Tibial nerve (tissue), 4 donors: ENCODE measurements around the gene FCN1. TPM values are rescaled to one million over a fixed set of nuclear protein-coding genes. Genes with fewer than 3 reads are reported as not detected.

Experiments used
- DNase-seq, 2 donors: peaks; one replicate each; pipeline ENCODE4 v3.0.0-alpha.2; 2019; ENCODE audit warnings: low spot score in 2 of 2
- H3K27ac ChIP-seq, 4 donors: fragments of 200-600 bp; sonication (generic) in 3 of 4; one replicate each; pipeline ENCODE4 v1.5.1; 2017 to 2019; ENCODE audit warnings: mild to moderate bottlenecking in 1 of 4
- H3K27me3 ChIP-seq, 2 donors: fragments of 200-600 bp; sonication (generic) in 1 of 2; one replicate each; pipeline versions ENCODE4 v1.5.1 to v1.6.0; 2017 to 2019
- H3K36me3 ChIP-seq, 3 donors: fragments of 200-600 bp; sonication (generic); one replicate each; pipeline ENCODE4 v1.5.1; 2018 to 2019
- H3K4me1 ChIP-seq, 4 donors: fragments of 200-600 bp; sonication (generic) in 3 of 4; one replicate each; pipeline ENCODE4 v1.5.1; 2017 to 2019
- H3K4me3 ChIP-seq, 4 donors: fragments of 200-600 bp; sonication (generic) in 3 of 4; one replicate each; pipeline ENCODE4 v1.5.1; 2017 to 2019; ENCODE audit warnings: mild to moderate bottlenecking in 1 of 4, moderate library complexity in 1 of 4
- H3K9me3 ChIP-seq, 4 donors: fragments of 200-600 bp; sonication (generic) in 3 of 4; one replicate each; pipeline ENCODE4 v1.5.1; 2017 to 2019
- EP300 ChIP-seq, 2 donors: sonication (generic); formaldehyde crosslinking; IDR thresholded peaks; one replicate each; pipeline ENCODE4 v1.6.1; 2017; ENCODE audit warnings: antibody characterized with exemption in 2 of 2, mild to moderate bottlenecking in 1 of 2
- POLR2A ChIP-seq, 2 donors: fragments of 450-650 bp; IDR thresholded peaks; one replicate each; pipeline ENCODE4 v1.6.1; 2017; ENCODE audit warnings: antibody characterized with exemption in 2 of 2, mild to moderate bottlenecking in 2 of 2, moderate library complexity in 2 of 2
- WGBS, 2 donors: methylation state at CpG; one replicate each; pipeline ENCODE4 v1.1.5; 2018; 5-methylcytosine and 5-hydroxymethylcytosine counted together
- small RNA-seq: library from RNA; depleted of rRNA; stranded (forward); fragments of <200 nt; gene quantifications from one replicate; pipeline ENCODE3, GENCODE V24; 2016
- total RNA-seq, 4 donors: library from RNA; depleted of rRNA; stranded (reverse); fragments of >200 nt; gene quantifications; one replicate each; pipeline ENCODE4 v1.1.0, GENCODE V29; 2016
- TF ChIP-seq, protein P1 (sequence below), 5 experiments: fragments of 200-600 bp in 3 of 5; fragments of 450-650 bp in 2 of 5; sonication (generic) in 3 of 5; IDR thresholded peaks; one replicate each; pipeline ENCODE4 v1.5.1; 2016 to 2019; ENCODE audit warnings: antibody characterized with exemption in 5 of 5, mild to moderate bottlenecking in 3 of 5, moderate library complexity in 2 of 5

The FCN1 gene
- total RNA-seq, 4 donors from 2014 or later, result under 0.01 to 2.9 (median 0.96) TPM

DNA sequence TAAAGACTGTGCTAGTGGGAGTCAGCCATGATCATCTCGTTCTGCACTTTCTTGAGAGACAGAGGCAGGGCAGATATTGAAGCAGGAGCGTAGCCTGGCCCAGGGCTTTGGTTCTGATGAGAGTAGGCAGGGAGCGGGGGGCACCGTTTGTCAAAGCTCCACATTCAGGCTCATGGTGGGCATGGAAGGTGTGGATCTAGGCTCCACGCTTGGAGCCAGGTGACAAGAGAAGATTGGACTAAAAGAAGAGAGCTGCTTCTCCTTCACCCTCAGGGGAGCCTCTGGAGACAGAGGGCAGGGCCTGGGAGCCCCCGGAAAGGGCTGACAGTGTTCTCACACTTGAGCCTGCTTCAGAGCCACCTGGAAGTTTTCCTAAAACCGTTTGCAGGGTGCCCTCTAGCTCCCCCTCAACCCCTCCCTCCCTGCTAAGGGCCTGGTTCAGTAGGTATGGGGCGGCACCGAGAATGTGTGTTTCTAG, 61.8 kb downstream of the FCN1 start:
- WGBS, 2 donors, result 84 to 87% methylated on average over 9 of the region's 9 CpGs
- H3K27ac ChIP-seq, result no peak overlapping the region
- no peak overlapping the region for H3K4me3 ChIP-seq
- no peak for TF ChIP-seq POLR2A (IDR thresholded peaks at IDR 0.05)
- TF ChIP-seq, protein P1, sequence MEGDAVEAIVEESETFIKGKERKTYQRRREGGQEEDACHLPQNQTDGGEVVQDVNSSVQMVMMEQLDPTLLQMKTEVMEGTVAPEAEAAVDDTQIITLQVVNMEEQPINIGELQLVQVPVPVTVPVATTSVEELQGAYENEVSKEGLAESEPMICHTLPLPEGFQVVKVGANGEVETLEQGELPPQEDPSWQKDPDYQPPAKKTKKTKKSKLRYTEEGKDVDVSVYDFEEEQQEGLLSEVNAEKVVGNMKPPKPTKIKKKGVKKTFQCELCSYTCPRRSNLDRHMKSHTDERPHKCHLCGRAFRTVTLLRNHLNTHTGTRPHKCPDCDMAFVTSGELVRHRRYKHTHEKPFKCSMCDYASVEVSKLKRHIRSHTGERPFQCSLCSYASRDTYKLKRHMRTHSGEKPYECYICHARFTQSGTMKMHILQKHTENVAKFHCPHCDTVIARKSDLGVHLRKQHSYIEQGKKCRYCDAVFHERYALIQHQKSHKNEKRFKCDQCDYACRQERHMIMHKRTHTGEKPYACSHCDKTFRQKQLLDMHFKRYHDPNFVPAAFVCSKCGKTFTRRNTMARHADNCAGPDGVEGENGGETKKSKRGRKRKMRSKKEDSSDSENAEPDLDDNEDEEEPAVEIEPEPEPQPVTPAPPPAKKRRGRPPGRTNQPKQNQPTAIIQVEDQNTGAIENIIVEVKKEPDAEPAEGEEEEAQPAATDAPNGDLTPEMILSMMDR (IDR thresholded peaks at IDR 0.05), result no peak
- TF ChIP-seq EP300 (IDR thresholded peaks at IDR 0.05), result no peak
- no peaks in the 10 kb centered on the region for H3K36me3 ChIP-seq
- no peak for DNase-seq
- H3K9me3 ChIP-seq, result peaks cover 0 to 21% (median 0%) of the 10 kb centered on the region in 4 donors
- H3K4me1 ChIP-seq, result peaks cover 0 to 7% (median 0%) of the 10 kb centered on the region in 4 donors
- H3K27me3 ChIP-seq, result no peaks in the 10 kb centered on the region

Small RNA genes lying within 50 kb of the gene (small RNA-seq; reads per million reads assigned to genes)
- gene AL603650.1, result not detected

Other genes with a start within 250 kb of the FCN1 start
- 1 to 10 TPM in 1 of 4 donors, not detected in 3; 1.9 TPM for gene FCN2, start 37.1 kb downstream of the FCN1 start, total RNA-seq
- gene OLFM1, start 169.8 kb upstream of the FCN1 start, total RNA-seq, result 10 to 100 TPM; 30.3 to 63.8 (median 38.3) TPM